Embryonic facial prominence (tissue), 1 donor: ENCODE data around the gene YWHAH.

ENCODE experiments used
- DNase-seq: peaks from one replicate; pipeline ENCODE4 v3.0.0-alpha.2; 2016; ENCODE audit errors: extremely low spot score

YWHAH gene

DNA sequence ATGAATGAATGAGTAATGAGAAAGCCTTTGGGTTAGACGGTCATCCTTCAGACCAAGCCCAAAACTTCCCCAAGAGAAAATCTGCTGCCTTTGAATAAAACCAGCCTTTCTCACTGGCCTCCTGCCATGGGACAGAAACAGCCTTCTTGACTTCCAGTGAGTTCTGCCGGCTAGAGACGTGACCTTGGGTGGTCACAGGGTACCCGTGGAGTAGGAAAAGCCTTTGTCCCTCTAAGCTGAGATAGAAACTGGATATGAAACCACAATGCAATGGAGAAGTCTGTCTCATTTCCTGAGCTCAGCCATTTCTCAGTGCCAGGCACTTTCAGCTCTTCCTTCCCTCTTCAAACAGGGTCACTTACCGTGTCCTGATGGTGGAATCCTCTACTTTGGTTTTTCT, 21.2 kb upstream of the YWHAH start:
- no peak for DNase-seq

DNA sequence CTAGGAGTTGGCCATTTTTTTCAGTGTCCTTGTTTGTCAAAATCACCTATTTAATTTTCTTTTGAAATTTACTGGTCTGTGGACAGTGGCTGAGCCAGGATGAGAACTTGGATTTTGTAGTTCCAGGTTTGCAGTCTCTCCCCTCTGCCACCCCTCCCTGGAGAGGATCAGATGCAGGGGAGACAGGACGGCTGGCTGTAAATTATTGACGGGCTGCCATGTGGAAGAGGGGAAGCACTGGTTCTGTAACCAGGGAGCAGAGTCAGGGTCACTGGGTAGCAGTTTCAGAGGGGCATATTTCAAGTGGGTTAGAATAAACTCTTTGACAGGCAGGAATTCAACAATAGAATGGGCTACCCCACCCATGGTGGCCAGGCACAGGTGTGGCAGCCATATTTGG, 20.6 kb upstream of the YWHAH start:
- DNase-seq = no peak

GRCh38 chr22:31925056-31925455, 19.3 kb upstream of the YWHAH start:
- no peak for DNase-seq

DNA sequence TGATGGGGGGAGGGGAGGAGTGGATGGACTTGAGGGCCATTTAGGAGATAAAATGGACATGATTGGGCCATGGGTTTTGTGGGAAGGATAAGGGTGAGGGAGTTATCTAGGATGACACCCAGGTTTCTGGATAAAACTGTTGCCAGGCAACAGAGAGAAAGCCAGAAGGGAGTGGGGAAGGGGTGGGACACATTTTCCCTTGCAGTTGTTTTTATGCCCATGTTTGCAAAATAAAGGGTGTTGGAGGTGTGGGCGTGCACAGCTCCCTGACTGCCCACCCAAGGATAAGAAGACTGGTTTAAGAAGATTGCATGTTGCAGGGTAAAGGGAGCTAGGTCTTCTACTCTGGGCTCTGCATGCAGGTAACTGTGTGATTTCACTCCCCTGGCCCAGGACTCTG, 18.3 kb upstream of the YWHAH start:
- DNase-seq = no peak

- no peak for DNase-seq
Measured at GRCh38 chr22:31926969-31927368, 17.4 kb upstream of the YWHAH start.

DNA sequence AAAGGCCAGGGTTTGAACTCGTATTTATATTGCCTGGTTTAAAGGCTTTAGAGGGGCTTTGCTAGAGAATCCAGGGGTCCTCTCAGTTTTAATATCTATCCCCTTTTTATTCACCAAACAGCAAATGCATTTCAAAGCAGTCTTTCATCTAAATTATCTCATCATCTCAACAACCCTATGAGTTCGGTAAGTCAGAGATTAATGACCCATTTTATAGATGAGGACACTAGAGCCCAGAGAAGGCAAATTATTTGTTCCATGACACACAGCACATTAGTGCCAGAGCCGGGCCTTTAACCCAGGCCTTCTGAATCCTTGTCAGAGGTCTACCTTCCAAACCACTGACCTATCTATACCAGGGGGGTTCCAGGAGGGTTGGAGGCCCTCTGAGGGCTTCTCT, 16.8 kb upstream of the YWHAH start:
- DNase-seq = no peak

GRCh38 chr22:31929167-31929930, 15.0 kb upstream of the YWHAH start:
- no peak for DNase-seq

DNA sequence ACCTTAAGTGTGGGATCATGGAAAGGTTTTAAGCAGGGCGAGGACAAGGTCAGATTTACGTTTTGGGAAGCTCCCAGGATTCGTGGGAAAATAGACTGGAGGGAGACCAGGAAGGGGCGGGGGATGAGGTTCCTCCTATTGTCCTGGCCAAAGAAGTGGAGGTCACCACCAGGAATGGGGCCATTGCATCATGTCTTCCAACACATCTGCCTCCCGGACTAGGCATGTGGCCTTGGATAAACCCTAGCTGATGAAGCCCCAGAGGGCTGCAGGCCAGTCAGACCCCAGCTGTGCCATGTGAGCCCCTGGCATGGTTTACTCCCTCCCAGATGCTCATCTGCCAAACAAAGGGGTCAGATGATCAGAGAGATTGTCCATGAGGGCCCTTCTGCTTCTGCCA, 11.5 kb upstream of the YWHAH start:
- DNase-seq = no peak

GRCh38 chr22:31933406-31933805, 10.9 kb upstream of the YWHAH start:
- DNase-seq = no peak

- DNase-seq = no peak
Measured at GRCh38 chr22:31933816-31934482, 10.4 kb upstream of the YWHAH start.

DNA sequence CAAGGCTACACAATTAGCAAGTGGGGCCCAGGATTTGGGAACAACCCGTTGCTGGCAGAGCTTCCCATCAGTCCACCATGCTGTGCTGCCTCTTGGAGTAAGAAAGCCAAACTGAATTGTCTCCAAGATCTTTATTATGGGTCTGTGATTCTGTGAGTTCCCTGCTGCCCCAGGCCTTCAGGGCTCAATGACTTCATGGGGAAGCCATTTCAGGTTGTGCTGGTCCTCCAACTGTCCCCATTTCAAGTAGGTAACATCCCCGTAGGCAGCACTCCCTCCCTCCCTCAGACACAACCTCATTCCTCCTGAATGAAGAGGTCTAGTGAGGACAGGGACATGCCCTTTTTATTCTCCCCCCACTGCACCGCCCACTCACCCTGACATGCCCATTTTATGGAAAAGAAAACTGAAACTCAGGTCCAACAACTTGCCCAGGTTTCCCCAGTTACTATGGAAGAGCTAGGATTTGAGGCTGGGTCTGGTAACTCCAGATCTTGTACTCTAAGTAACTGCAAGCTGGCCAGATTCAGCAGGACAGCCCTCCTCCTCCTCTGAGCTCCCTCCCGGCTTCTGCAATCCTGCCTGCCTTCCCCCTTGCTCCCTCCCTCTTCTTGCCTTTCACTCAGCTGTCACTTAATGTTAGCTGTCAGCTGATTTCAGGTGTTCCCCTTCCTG, 8.2 kb upstream of the YWHAH start:
- DNase-seq = no peak

- no peak for DNase-seq
Measured at GRCh38 chr22:31937341-31937740, 7.0 kb upstream of the YWHAH start.

- DNase-seq = no peak
Measured at GRCh38 chr22:31938296-31938695, 6.0 kb upstream of the YWHAH start.

DNA sequence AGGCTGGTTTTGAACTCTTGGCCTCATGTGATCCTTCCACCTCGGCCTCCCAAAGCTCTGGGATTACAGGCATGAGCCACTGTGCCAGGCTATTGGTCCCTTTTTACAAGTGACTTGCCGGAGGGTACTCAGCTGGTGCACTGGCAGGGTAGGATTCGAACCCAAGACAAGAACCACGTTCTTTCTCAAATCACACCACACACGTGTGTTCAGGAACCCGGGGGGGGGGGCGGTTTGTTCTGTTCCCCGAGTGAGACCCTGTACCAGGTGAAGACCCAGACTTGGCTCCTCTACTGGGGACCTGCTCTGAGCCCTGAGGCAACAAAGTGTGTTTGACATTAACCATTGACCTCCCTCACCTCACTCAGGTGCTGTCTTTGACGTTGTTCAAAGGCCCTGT, 3.8 kb upstream of the YWHAH start:
- no peak for DNase-seq

- no peak for DNase-seq
Measured at GRCh38 chr22:31942091-31942490, 2.2 kb upstream of the YWHAH start.

DNA sequence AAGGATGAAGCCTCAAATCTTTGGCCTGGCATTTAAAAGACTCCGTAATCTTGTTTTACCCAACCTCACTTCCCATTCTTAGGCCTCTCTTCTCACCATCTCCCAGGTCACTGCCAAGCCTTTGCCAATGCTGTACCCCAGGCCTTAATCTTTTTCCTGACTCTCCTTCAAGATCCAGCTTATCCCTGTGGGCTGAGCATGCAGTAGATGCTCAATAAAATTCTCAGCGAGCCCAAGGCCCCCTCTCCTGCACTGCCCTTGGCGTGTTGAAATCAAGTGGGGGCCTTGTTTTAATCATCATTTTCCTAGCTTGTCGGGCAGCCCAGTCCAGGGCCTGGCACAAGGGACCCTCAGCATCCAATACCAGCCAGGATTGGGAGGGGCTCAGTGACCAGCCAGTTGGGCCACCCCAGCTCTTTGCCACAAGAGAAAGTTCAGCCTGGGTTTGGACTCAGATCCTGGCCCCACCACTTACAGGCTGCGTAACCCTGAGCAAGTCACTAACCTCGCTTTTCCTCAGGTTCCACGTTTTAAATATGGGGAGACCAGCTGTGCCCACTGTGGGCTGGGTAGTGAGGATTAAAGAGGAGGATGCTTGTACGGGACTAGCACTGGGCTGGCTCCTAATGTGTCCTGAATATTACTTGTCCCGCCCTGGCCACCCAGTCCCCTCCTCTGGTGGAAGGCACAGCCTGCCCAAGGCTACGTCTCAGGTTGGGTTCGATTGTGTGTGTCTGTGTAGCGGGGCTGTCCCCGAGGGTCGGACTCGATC, 943 bp upstream of the YWHAH start:
- no peak for DNase-seq

DNA sequence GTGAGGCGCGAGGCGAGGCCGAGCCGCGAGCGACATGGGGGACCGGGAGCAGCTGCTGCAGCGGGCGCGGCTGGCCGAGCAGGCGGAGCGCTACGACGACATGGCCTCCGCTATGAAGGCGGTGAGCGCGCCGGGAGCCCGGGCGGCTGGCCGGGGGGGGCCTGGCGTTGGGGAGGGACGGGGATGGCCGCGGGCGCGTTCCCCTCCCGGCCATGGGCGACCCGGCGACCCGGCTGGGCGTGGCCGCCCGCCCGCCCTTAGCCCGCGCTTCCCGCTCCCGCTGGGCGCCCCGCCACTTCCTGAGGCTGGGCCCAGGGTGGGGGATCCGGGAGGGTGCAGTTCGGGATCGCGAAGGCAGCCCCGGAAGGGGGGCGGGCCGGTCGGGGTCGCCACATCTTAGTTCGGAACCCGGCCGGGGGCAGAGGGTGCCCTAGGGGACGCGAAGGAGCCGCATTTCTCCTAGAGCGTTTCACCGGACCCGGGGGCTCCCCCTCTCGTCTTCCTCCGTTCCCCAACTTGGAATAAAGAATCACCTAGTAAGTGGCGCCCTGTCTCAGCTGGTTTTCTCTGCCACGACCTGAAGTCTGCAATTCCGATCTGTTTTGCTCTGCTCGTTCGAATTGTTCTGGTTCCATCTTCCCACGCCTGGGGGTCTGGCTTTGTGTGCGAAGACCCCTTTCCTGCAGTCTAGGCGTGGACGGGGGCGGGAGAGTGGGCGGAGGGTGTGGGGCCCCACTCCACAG, 536 bp downstream of the YWHAH start:
- DNase-seq = no peak

- DNase-seq = no peak
Measured at GRCh38 chr22:31945443-31945855, 1.1 kb downstream of the YWHAH start.

- DNase-seq = no peak
Measured at GRCh38 chr22:31945971-31946680, 1.8 kb downstream of the YWHAH start.

GRCh38 chr22:31947296-31947695, 3.0 kb downstream of the YWHAH start:
- DNase-seq = no peak

GRCh38 chr22:31948002-31948401, 3.7 kb downstream of the YWHAH start:
- no peak for DNase-seq
